GM18498 (cell line): ENCODE data around the gene AKR1C3.
"Not testable (repeated sequence)": the region's sequence is repeated elsewhere in the genome, so short reads cannot be mapped to it uniquely, and the experiment has no call there.

Source experiments
- ATAC-seq: cut with Tn5 transposase; IDR thresholded peaks from one replicate; pipeline ENCODE4 v1.9.1; 2021; ENCODE audit warnings: mild to moderate bottlenecking, moderate library complexity; ENCODE audit not compliant: unreplicated experiment

AKR1C3 gene

GRCh38 chr10:5094265-5095205 is at the start of gene AKR1C3:
TSS of gene AKR1C3 (plus strand) at chr10:5094414. CDS start at chr10:5094445, 31 bp downstream.
- ATAC-seq: no peak

- ATAC-seq: no peak
Measured at GRCh38 chr10:5045095-5045494, 49.1 kb upstream of the AKR1C3 start.

GRCh38 chr10:5046410-5046809 is 47.8 kb upstream of the AKR1C3 start:
- no peak for ATAC-seq

- ATAC-seq: not testable (repeated sequence)
Measured at GRCh38 chr10:5047055-5047454, 47.2 kb upstream of the AKR1C3 start.

GRCh38 chr10:5047912-5048628 is 46.1 kb upstream of the AKR1C3 start:
- no peak for ATAC-seq

GRCh38 chr10:5052951-5053500 is 41.2 kb upstream of the AKR1C3 start:
- not testable (repeated sequence) for ATAC-seq

GRCh38 chr10:5054831-5055230 is 39.4 kb upstream of the AKR1C3 start:
- ATAC-seq: not testable (repeated sequence)

- ATAC-seq: not testable (repeated sequence)
Measured at GRCh38 chr10:5059267-5059666, 34.9 kb upstream of the AKR1C3 start.

GRCh38 chr10:5060791-5061190 is 33.4 kb upstream of the AKR1C3 start:
- ATAC-seq: not testable (repeated sequence)

GRCh38 chr10:5064656-5065055 is 29.6 kb upstream of the AKR1C3 start:
- ATAC-seq: no peak

GRCh38 chr10:5068274-5068984 is 25.8 kb upstream of the AKR1C3 start:
- ATAC-seq: no peak

GRCh38 chr10:5070648-5071410 is 23.4 kb upstream of the AKR1C3 start:
- no peak for ATAC-seq

GRCh38 chr10:5071411-5072198 is 22.6 kb upstream of the AKR1C3 start:
- no peak for ATAC-seq

- ATAC-seq: no peak
Measured at GRCh38 chr10:5073659-5074058, 20.6 kb upstream of the AKR1C3 start.

GRCh38 chr10:5076615-5077014 is 17.6 kb upstream of the AKR1C3 start:
- no peak for ATAC-seq

GRCh38 chr10:5078547-5079180 is 15.6 kb upstream of the AKR1C3 start:
- ATAC-seq: no peak

GRCh38 chr10:5079306-5079830 is 14.8 kb upstream of the AKR1C3 start:
- no peak for ATAC-seq

GRCh38 chr10:5079836-5080235 is 14.4 kb upstream of the AKR1C3 start:
- ATAC-seq: no peak

GRCh38 chr10:5081091-5081490 is 13.1 kb upstream of the AKR1C3 start:
- no peak for ATAC-seq
